ENCODE results near the gene MOBP.

Gene MOBP

GRCh38 chr3:39501059-39501458 is 33.6 kb downstream of the MOBP start:
- DNase-seq = no peak

- no peak for DNase-seq
Measured at GRCh38 chr3:39501968-39502837, 34.7 kb downstream of the MOBP start.

- DNase-seq = no peak
Measured at GRCh38 chr3:39502838-39503145, 35.3 kb downstream of the MOBP start.

- no peak for DNase-seq
Measured at GRCh38 chr3:39505866-39506742, 38.6 kb downstream of the MOBP start.

- no peak for DNase-seq
Measured at GRCh38 chr3:39506863-39507262, 39.4 kb downstream of the MOBP start.

- no peak for DNase-seq
Measured at GRCh38 chr3:39513791-39514369, 46.4 kb downstream of the MOBP start.

- no peak for DNase-seq
Measured at GRCh38 chr3:39515681-39516441, 48.4 kb downstream of the MOBP start.

- no peak for DNase-seq
Measured at GRCh38 chr3:39519103-39519502, 51.6 kb downstream of the MOBP start.

GRCh38 chr3:39519554-39520288 is 52.2 kb downstream of the MOBP start:
- DNase-seq = no peak

GRCh38 chr3:39521456-39521855 is 54.0 kb downstream of the MOBP start:
- no peak for DNase-seq

GRCh38 chr3:39524107-39524506 is 56.6 kb downstream of the MOBP start:
- no peak for DNase-seq

- no peak for DNase-seq
Measured at GRCh38 chr3:39528844-39529243, 61.4 kb downstream of the MOBP start.

- DNase-seq = no peak
Measured at GRCh38 chr3:39529577-39529976, 62.1 kb downstream of the MOBP start.

GRCh38 chr3:39531066-39531465 is 63.6 kb downstream of the MOBP start:
- no peak for DNase-seq

GRCh38 chr3:39531665-39532064 is 64.2 kb downstream of the MOBP start:
- DNase-seq = no peak

- DNase-seq = no peak
Measured at GRCh38 chr3:39532777-39533176, 65.3 kb downstream of the MOBP start.

- DNase-seq = no peak
Measured at GRCh38 chr3:39533226-39533625, 65.7 kb downstream of the MOBP start.

- DNase-seq = no peak
Measured at GRCh38 chr3:39540162-39540921, 72.9 kb downstream of the MOBP start.

GRCh38 chr3:39541442-39541841 is 74.0 kb downstream of the MOBP start:
- DNase-seq = no peak

GRCh38 chr3:39541917-39542329 is 74.4 kb downstream of the MOBP start:
- no peak for DNase-seq

GRCh38 chr3:39542588-39542988 is 75.1 kb downstream of the MOBP start:
- DNase-seq = no peak
